ENCODE measurements around the gene ANTXR1. TPM values are rescaled to one million over a fixed set of nuclear protein-coding genes. Genes with fewer than 3 reads are reported as not detected.

The ANTXR1 gene
- total RNA-seq, 1 donor from 2014 or later: not detected

Other genes starting within 250 kb of the ANTXR1 start
- 0.09 TPM in 1 of 2 replicates, not detected in the other for gene BMP10, start 141.8 kb upstream of the ANTXR1 start, total RNA-seq
- not detected in 2 replicates for gene GKN2, start 60.3 kb upstream of the ANTXR1 start, total RNA-seq
- gene GKN1, start 38.5 kb upstream of the ANTXR1 start, total RNA-seq: not detected in 2 replicates